Fibroblast of the aortic adventitia (primary cell): Measurements from ENCODE around the gene TENT4B. TPM values are rescaled to one million over a fixed set of nuclear protein-coding genes. Genes with fewer than 3 reads are reported as not detected.
"Not testable (repeated sequence)": the region's sequence is repeated elsewhere in the genome, so short reads cannot be mapped to it uniquely, and the experiment has no call there.

ENCODE experiments used
- DNase-seq: peaks from one replicate; pipeline ENCODE4 v3.0.0-alpha.2; 2010; ENCODE audit warnings: low read depth
- H3K4me3 ChIP-seq: 2 replicates; pipeline ENCODE4 v1.5.1; 2011; ENCODE audit warnings: low read depth, mild to moderate bottlenecking, control low read depth, low read length, moderate library complexity
- CTCF ChIP-seq: IDR thresholded peaks from 2 replicates; pipeline ENCODE4 v1.5.1; 2011; ENCODE audit warnings: mild to moderate bottlenecking, low read length, control low read depth, inconsistent platforms; ENCODE audit not compliant: insufficient read depth
- total RNA-seq: library from RNA; depleted of rRNA; stranded (reverse); fragments of >200 nt; gene quantifications from 2 replicates; pipeline ENCODE4 v1.2.3, GENCODE V29; 2012; ENCODE audit warnings: low replicate concordance

Gene TENT4B
- total RNA-seq, 1 donor = 9.7 TPM

DNA sequence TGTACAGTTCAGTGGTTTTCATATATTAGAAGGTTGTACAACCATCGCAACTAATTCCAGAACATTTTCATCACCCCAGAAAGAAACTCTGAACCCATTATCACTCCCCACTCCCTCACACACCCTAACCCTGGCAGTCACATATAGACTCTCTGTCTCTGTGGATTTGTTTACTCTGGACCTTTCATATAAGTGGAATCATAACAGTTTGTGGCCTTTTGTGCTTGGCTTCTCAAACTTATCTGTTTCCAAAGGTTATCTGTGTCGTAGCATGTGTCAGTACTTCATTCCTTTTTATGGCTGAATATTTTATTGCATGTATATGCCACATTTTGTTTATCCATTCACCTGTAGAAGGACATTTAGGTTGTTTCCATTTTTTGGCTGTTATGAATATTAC is 12.4 kb downstream of the TENT4B start:
- DNase-seq = no peak
- H3K4me3 ChIP-seq = no peak overlapping the region
- TF ChIP-seq CTCF = no peak

- no peak for TF ChIP-seq CTCF
- no peak for DNase-seq
- H3K4me3 ChIP-seq = no peak overlapping the region
Measured at GRCh38 chr16:50166511-50167500, 13.7 kb downstream of the TENT4B start.

DNA sequence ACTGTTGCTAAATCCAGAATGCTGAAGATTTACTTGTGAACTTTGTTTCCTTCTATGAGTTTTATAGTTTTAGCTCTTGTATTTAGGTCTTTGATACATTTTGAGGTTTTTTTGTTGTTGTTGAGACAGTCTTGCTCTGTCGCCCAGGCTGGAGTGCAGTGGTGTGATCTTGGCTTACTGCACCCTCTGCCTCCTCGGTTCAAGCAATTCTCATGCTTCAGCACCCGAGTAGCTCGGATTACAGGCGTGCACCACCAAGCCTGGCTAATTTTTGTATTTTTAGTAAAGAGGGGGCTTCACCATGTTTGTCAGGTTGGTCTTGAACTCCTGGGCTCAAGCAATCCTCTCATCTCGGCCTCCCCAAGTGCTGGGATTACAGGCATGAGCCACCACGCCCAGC is 14.4 kb downstream of the TENT4B start:
- DNase-seq = no peak
- no peak for TF ChIP-seq CTCF
- H3K4me3 ChIP-seq = no peak overlapping the region

GRCh38 chr16:50169555-50170096 is 16.5 kb downstream of the TENT4B start:
- DNase-seq = no peak
- no peak for TF ChIP-seq CTCF
- no peak overlapping the region for H3K4me3 ChIP-seq

- DNase-seq, H3K4me3 ChIP-seq: not testable (repeated sequence)
Measured at GRCh38 chr16:50171773-50172172, 18.7 kb downstream of the TENT4B start.

- DNase-seq = no peak
- no peak for TF ChIP-seq CTCF
- no peak overlapping the region for H3K4me3 ChIP-seq
Measured at GRCh38 chr16:50172195-50172922, 19.3 kb downstream of the TENT4B start.

DNA sequence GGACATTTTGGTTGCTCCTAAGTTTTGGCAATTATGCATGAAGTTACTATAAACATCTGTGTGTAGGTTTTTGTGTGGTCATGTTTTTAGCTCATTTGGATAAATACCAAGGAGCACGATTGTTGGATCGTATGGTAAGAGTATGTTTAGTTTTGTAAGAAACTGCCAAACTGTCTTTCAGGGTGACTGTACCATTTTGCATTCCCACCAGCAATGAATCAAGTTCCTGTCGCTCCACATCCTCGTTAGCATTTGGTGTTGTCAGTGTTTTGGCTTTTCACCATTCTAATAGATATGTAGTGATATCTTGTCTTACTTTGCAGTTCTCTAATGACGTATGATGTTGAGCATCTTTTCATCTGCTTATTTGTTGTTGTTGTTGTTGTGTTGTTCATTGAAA is 20.2 kb downstream of the TENT4B start:
- DNase-seq = no peak
- no peak for TF ChIP-seq CTCF
- H3K4me3 ChIP-seq = no peak overlapping the region
